IMR-90 (cell line): Measurements from ENCODE around the gene DEAF1. TPM values are rescaled to one million over a fixed set of nuclear protein-coding genes. Genes with fewer than 3 reads are reported as not detected.

ENCODE experiments used
- ATAC-seq: fragments of 200-7000 bp; cut with Tn5 transposase; 2 replicates; pipeline ENCODE4 v1.9.1; 2020; ENCODE audit warnings: low read depth, mild to moderate bottlenecking, moderate library complexity
- BruUV-seq: library from RNA; stranded (reverse); fragments of 400-500 nt; replicated peaks from 2 replicates; lab custom pipeline; 2021; lab: Mats Ljungman, UMichigan
- CTCF ChIA-PET: fragments of 300-600 bp; formaldehyde crosslinking; extraction: SDS; loops from one replicate; lab custom pipeline; 2021; ENCODE audit warnings: antibody characterized with exemption; lab: Yijun Ruan, JAX
- POLR2A ChIA-PET: fragments of 300-600 bp; sonication (Branson Sonifier 250); formaldehyde crosslinking; loops from one replicate; lab custom pipeline; 2022; ENCODE audit warnings: antibody characterized with exemption; ENCODE audit not compliant: unreplicated experiment; lab: Charles Lee
- DNase-seq: peaks from one replicate; pipeline ENCODE4 v3.0.0; 2013
- H2AFZ ChIP-seq: replicated peaks from 2 replicates; pipeline ENCODE3; 2013; ENCODE audit warnings: low read length, mild to moderate bottlenecking; ENCODE audit not compliant: poor library complexity
- H2AK5ac ChIP-seq: 2 replicates; pipeline ENCODE4 v1.6.1; 2013; ENCODE audit warnings: low read depth, low read length, inconsistent platforms
- H2AK9ac ChIP-seq: replicated peaks from 2 replicates; pipeline ENCODE3; 2013; ENCODE audit warnings: mild to moderate bottlenecking, low read depth, low read length, moderate library complexity; ENCODE audit not compliant: poor library complexity
- H2BK120ac ChIP-seq: 2 replicates; pipeline ENCODE4 v1.6.1; 2013; ENCODE audit warnings: low read depth, low read length, inconsistent platforms
- H2BK15ac ChIP-seq: 3 replicates; pipeline ENCODE4 v1.6.1; 2013; ENCODE audit warnings: low read depth, low read length, inconsistent platforms
- H2BK20ac ChIP-seq: 2 replicates; pipeline ENCODE4 v1.6.1; 2013; ENCODE audit warnings: low read depth, mild to moderate bottlenecking, inconsistent platforms, low read length, moderate library complexity
- H2BK5ac ChIP-seq: 2 replicates; pipeline ENCODE4 v1.6.1; 2013; ENCODE audit warnings: mild to moderate bottlenecking, low read depth, low read length, inconsistent platforms; ENCODE audit not compliant: poor library complexity, severe bottlenecking
- H3K14ac ChIP-seq: replicated peaks from 2 replicates; pipeline ENCODE4 v1.6.1; 2013; ENCODE audit warnings: low read depth, low read length, inconsistent platforms
- H3K18ac ChIP-seq: 2 replicates; pipeline ENCODE4 v1.6.1; 2013; ENCODE audit warnings: low read depth, low read length, control low read depth
- H3K23ac ChIP-seq: 2 replicates; pipeline ENCODE4 v1.6.1; 2013; ENCODE audit warnings: low read depth, low read length, inconsistent platforms
- H3K27ac ChIP-seq: 2 replicates; pipeline ENCODE4 v1.5.1; 2013; ENCODE audit warnings: mild to moderate bottlenecking, control low read depth, low read length; ENCODE audit not compliant: insufficient read depth
- H3K27me3 ChIP-seq: 2 replicates; pipeline ENCODE4 v1.6.1; 2013; ENCODE audit warnings: low read length; ENCODE audit not compliant: control insufficient read depth, insufficient read depth
- H3K36me3 ChIP-seq: 2 replicates; pipeline ENCODE4 v1.6.1; 2013; ENCODE audit warnings: low read length, mixed read lengths; ENCODE audit not compliant: control insufficient read depth, insufficient read depth
- H3K4ac ChIP-seq: 2 replicates; pipeline ENCODE4 v1.6.1; 2013; ENCODE audit warnings: low read depth, low read length, inconsistent platforms
- H3K4me1 ChIP-seq: 2 replicates; pipeline ENCODE4 v1.6.1; 2013; ENCODE audit warnings: low read length, mixed read lengths; ENCODE audit not compliant: control insufficient read depth, insufficient read depth
- H3K4me2 ChIP-seq: 2 replicates; pipeline ENCODE4 v1.6.1; 2013; ENCODE audit warnings: low read depth, mild to moderate bottlenecking, control low read depth, low read length, moderate library complexity
- H3K4me3 ChIP-seq: 2 replicates; pipeline ENCODE4 v1.5.1; 2013; ENCODE audit warnings: low read depth, mild to moderate bottlenecking, control low read depth, low read length, moderate library complexity; ENCODE audit not compliant: insufficient read depth
- H3K56ac ChIP-seq: 2 replicates; pipeline ENCODE4 v1.6.1; 2013; ENCODE audit warnings: low read length, inconsistent platforms; ENCODE audit not compliant: insufficient read depth; ENCODE audit errors: extremely low read depth
- H3K79me1 ChIP-seq, 2 experiments: 2 replicates each; pipeline ENCODE4 v1.6.1; 2013; ENCODE audit warnings: low read length in 2 of 2, inconsistent platforms in 1 of 2, low read depth in 1 of 2
- H3K9ac ChIP-seq: 2 replicates; pipeline ENCODE4 v1.6.1; 2013; ENCODE audit warnings: low read depth, low read length, control low read depth
- H3K9me1 ChIP-seq: 2 replicates; pipeline ENCODE4 v1.6.1; 2013; ENCODE audit warnings: low read length, inconsistent platforms; ENCODE audit not compliant: insufficient read depth
- H3K9me3 ChIP-seq: 2 replicates; pipeline ENCODE4 v1.6.1; 2013; ENCODE audit warnings: low read length; ENCODE audit not compliant: control insufficient read depth, insufficient read depth
- H4K20me1 ChIP-seq: 2 replicates; pipeline ENCODE4 v1.6.1; 2013; ENCODE audit warnings: low read length, inconsistent platforms; ENCODE audit not compliant: insufficient read depth
- H4K5ac ChIP-seq: 2 replicates; pipeline ENCODE4 v1.6.1; 2013; ENCODE audit warnings: mild to moderate bottlenecking, low read depth, low read length, control low read depth
- H4K8ac ChIP-seq, 2 experiments: 2 replicates each; pipeline ENCODE4 v1.6.1; 2013; ENCODE audit warnings: low read depth in 2 of 2, low read length in 2 of 2, control low read depth in 1 of 2, inconsistent platforms in 1 of 2
- H4K91ac ChIP-seq: 2 replicates; pipeline ENCODE4 v1.6.1; 2013; ENCODE audit warnings: low read depth, low read length, inconsistent platforms; ENCODE audit not compliant: insufficient read depth
- BHLHE40 ChIP-seq: fragments of 150-350 bp; IDR thresholded peaks from 2 replicates; pipeline ENCODE4 v1.6.1; 2016; ENCODE audit warnings: mild to moderate bottlenecking, low read depth, low read length
- CHD1 ChIP-seq: IDR thresholded peaks from 2 replicates; pipeline ENCODE4 v1.6.1; 2012; ENCODE audit warnings: low read depth, low read length, improper control_type of control experiment
- MAFK ChIP-seq: IDR thresholded peaks from 2 replicates; pipeline ENCODE4 v1.6.1; 2012; ENCODE audit warnings: low read depth, low read length, improper control_type of control experiment
- MAZ ChIP-seq: IDR thresholded peaks from 2 replicates; pipeline ENCODE4 v1.6.1; 2012; ENCODE audit warnings: low read depth, mild to moderate bottlenecking, low read length, improper control_type of control experiment, moderate library complexity, borderline replicate concordance
- MXI1 ChIP-seq: IDR thresholded peaks from 2 replicates; pipeline ENCODE4 v1.6.1; 2012; ENCODE audit warnings: low read depth, mild to moderate bottlenecking, low read length, moderate library complexity, borderline replicate concordance
- NFE2L2 ChIP-seq: fragments of 150-350 bp; IDR thresholded peaks from 2 replicates; pipeline ENCODE4 v1.6.1; 2016; ENCODE audit warnings: low read depth, mild to moderate bottlenecking, low read length
- POLR2A ChIP-seq: IDR thresholded peaks from 2 replicates; pipeline ENCODE4 v1.6.1; 2012; ENCODE audit warnings: mild to moderate bottlenecking, low read depth, low read length
- RAD21 ChIP-seq: IDR thresholded peaks from 2 replicates; pipeline ENCODE4 v1.6.1; 2012; ENCODE audit warnings: low read length, improper control_type of control experiment
- RCOR1 ChIP-seq: IDR thresholded peaks from 2 replicates; pipeline ENCODE4 v1.6.1; 2012; ENCODE audit warnings: mild to moderate bottlenecking, low read length, improper control_type of control experiment; ENCODE audit not compliant: insufficient replicate concordance
- RFX5 ChIP-seq: IDR thresholded peaks from 2 replicates; pipeline ENCODE4 v1.8.0; 2012; ENCODE audit warnings: low read depth, mild to moderate bottlenecking, low read length, moderate library complexity
- SMC3 ChIP-seq: fragments of 150-350 bp; IDR thresholded peaks from 2 replicates; pipeline ENCODE4 v1.6.1; 2016; ENCODE audit warnings: low read depth, mild to moderate bottlenecking, antibody characterized with exemption, low read length, moderate library complexity
- WGBS, 2 experiments: methylation state at CpG; one replicate each; pipeline versions ENCODE4 v1.1.5 to v1.1.7; 2013; ENCODE audit warnings: missing lambda C conversion rate in 2 of 2; ENCODE audit not compliant: insufficient read length in 1 of 2; ENCODE audit errors: extremely low coverage in 2 of 2; 5-methylcytosine and 5-hydroxymethylcytosine counted together
- dilution Hi-C: fragments of 300-500 bp; cut with HindIII; formaldehyde crosslinking; loops from one replicate; pipeline ENCODE4 v1.14.3; 2018; ENCODE audit warnings: low sequenced_read_pairs; ENCODE audit not compliant: unreplicated experiment
- in situ Hi-C: fragments of 300-500 bp; cut with MboI; formaldehyde crosslinking; loops from 3 replicates; pipeline ENCODE4 v1.14.3; 2019; ENCODE audit warnings: low sequenced_read_pairs, inconsistent platforms, mixed read lengths
- intact Hi-C: fragments of 100-400 bp; cut with micrococcal nuclease; formaldehyde crosslinking; loops from 2 replicates; pipeline ENCODE4 v1.10.0; 2022
- polyA plus RNA-seq, 3 experiments: library from polyadenylated mRNA; depleted of rRNA; stranded (reverse); fragments of >200 nt; gene quantifications; 2 replicates each; pipeline ENCODE4 v1.2.3, GENCODE V29; 2012; ENCODE audit warnings: low replicate concordance in 1 of 3
- total RNA-seq: library from RNA; depleted of rRNA; stranded (reverse); fragments of >200 nt; gene quantifications from 2 replicates; pipeline ENCODE4 v1.2.3, GENCODE V29; 2012
- TF ChIP-seq, protein P1 (sequence below): conservative IDR thresholded peaks from 2 replicates; pipeline ENCODE4 v1.5.1; 2012; ENCODE audit warnings: mild to moderate bottlenecking, low read depth, low read length, improper control_type of control experiment
- TF ChIP-seq, protein P2 (sequence below): fragments of 150-350 bp; IDR thresholded peaks from 2 replicates; pipeline ENCODE4 v1.6.1; 2017; ENCODE audit warnings: mild to moderate bottlenecking, antibody characterized with exemption, low read length, low read depth
- TF ChIP-seq, protein P3 (sequence below): fragments of 150-350 bp; IDR thresholded peaks from 2 replicates; pipeline ENCODE4 v1.6.1; 2016; ENCODE audit warnings: low read depth, mild to moderate bottlenecking, low read length, moderate library complexity, borderline replicate concordance

Gene DEAF1
- total and polyA plus RNA-seq, 2 of the 4 experiments (the other 2 are of a cell fraction) = 22.9 to 31.6 TPM

DNA sequence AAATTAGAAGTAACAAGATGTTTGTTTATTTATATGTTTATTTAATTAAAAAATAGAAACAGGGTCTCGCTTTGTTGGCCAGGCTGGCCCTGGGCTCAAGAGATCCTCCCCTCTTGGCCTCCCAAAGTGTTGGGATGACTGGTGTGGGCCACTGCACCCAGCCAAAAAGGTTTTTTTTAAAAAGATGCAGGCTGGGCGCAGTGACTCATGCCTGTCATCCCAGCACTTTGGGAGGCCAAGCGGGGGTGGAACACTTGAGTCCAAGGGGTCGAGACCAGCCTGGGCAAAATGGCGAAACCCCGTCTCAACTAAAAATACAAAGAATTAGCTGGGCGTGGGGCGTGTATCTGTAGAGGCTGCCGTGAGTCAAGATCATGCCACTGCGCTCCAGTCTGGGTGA, 44.5 kb downstream of the DEAF1 start:
- DNase-seq = peak; percentile 40
- in situ Hi-C loops = no loop called here
- H3K4me1 ChIP-seq = peaks cover 3% of the 10 kb centered on the region

More for the DNA sequence above, 44.5 kb downstream of the DEAF1 start:
- H3K27ac ChIP-seq = no peak overlapping the region
- no peak overlapping the region for H4K91ac ChIP-seq
- no peak overlapping the region for H4K8ac ChIP-seq
- no peak overlapping the region for H3K23ac ChIP-seq
- H4K20me1 ChIP-seq = no peaks in the 10 kb centered on the region
- POLR2A ChIA-PET = no interaction called here
- H3K4me2 ChIP-seq = no peak overlapping the region
- intact Hi-C loops (no loop called here), dilution Hi-C loops (no loop called here)
- no peak overlapping the region for H3K56ac ChIP-seq
- H2AK9ac ChIP-seq = no peak overlapping the region
- no peaks in the 10 kb centered on the region; a peak in 1 of 4 replicates for H3K79me1 ChIP-seq
- H3K9me1 ChIP-seq = no peaks in the 10 kb centered on the region
- peaks cover 21% of the 10 kb centered on the region; the same call in 1 of the 2 replicates for H3K36me3 ChIP-seq
- no peak overlapping the region for H2BK5ac ChIP-seq
- no TSS peak for BruUV-seq
- H2BK120ac ChIP-seq = no peak overlapping the region
- TF ChIP-seq CHD1 = no peak
- TF ChIP-seq, protein P1, sequence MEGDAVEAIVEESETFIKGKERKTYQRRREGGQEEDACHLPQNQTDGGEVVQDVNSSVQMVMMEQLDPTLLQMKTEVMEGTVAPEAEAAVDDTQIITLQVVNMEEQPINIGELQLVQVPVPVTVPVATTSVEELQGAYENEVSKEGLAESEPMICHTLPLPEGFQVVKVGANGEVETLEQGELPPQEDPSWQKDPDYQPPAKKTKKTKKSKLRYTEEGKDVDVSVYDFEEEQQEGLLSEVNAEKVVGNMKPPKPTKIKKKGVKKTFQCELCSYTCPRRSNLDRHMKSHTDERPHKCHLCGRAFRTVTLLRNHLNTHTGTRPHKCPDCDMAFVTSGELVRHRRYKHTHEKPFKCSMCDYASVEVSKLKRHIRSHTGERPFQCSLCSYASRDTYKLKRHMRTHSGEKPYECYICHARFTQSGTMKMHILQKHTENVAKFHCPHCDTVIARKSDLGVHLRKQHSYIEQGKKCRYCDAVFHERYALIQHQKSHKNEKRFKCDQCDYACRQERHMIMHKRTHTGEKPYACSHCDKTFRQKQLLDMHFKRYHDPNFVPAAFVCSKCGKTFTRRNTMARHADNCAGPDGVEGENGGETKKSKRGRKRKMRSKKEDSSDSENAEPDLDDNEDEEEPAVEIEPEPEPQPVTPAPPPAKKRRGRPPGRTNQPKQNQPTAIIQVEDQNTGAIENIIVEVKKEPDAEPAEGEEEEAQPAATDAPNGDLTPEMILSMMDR = no peak
- no peak for TF ChIP-seq RCOR1
- TF ChIP-seq RFX5 = no peak
- no peak for TF ChIP-seq RAD21
- no peak for TF ChIP-seq MAFK
- no peak for TF ChIP-seq MAZ
- TF ChIP-seq BHLHE40 = no peak
- TF ChIP-seq POLR2A = no peak
- TF ChIP-seq, protein P2, sequence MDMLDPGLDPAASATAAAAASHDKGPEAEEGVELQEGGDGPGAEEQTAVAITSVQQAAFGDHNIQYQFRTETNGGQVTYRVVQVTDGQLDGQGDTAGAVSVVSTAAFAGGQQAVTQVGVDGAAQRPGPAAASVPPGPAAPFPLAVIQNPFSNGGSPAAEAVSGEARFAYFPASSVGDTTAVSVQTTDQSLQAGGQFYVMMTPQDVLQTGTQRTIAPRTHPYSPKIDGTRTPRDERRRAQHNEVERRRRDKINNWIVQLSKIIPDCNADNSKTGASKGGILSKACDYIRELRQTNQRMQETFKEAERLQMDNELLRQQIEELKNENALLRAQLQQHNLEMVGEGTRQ = no peak
- TF ChIP-seq SMC3 = no peak
- TF ChIP-seq NFE2L2 = no peak
- TF ChIP-seq, protein P3, sequence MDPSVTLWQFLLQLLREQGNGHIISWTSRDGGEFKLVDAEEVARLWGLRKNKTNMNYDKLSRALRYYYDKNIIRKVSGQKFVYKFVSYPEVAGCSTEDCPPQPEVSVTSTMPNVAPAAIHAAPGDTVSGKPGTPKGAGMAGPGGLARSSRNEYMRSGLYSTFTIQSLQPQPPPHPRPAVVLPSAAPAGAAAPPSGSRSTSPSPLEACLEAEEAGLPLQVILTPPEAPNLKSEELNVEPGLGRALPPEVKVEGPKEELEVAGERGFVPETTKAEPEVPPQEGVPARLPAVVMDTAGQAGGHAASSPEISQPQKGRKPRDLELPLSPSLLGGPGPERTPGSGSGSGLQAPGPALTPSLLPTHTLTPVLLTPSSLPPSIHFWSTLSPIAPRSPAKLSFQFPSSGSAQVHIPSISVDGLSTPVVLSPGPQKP = no peak
- TF ChIP-seq MXI1 = no peak
- no peak overlapping the region for H2BK15ac ChIP-seq
- H2AK5ac ChIP-seq = no peak overlapping the region
- WGBS, 2 experiments = 80% methylated on average over 1 of the region's 10 CpGs; no CpG with 5 or more reads in 1 of the 2 experiments
- CTCF ChIA-PET = interaction anchor here (0.6 kb wide), 1 partner anchor 82 kb away, joined by 5 read pairs; no protein-coding TSS in a partner anchor
- no peak overlapping the region for H3K14ac ChIP-seq
- H4K5ac ChIP-seq = no peak overlapping the region
- no peak overlapping the region for H2AFZ ChIP-seq
- H2BK20ac ChIP-seq = no peak overlapping the region
- no peak overlapping the region for H3K9ac ChIP-seq
- no peaks in the 10 kb centered on the region for H3K9me3 ChIP-seq
- no peak overlapping the region for H3K4ac ChIP-seq
- no peaks in the 10 kb centered on the region for H3K27me3 ChIP-seq
- H3K4me3 ChIP-seq = no peak overlapping the region
- no peak overlapping the region for H3K18ac ChIP-seq
- peak; percentile 64 for ATAC-seq
